ENCODE data around the gene LSM12.

The LSM12 gene

GRCh38 chr17:44007346-44008204 is 58.9 kb downstream of the LSM12 start:
- DNase-seq (ENCODE audit: extremely low read depth, low read depth), result no peak
- TF ChIP-seq CTCF (IDR thresholded peaks at IDR 0.05; ENCODE audit: low read depth, low read length), result no peak

- DNase-seq (ENCODE audit: extremely low read depth, low read depth), result peak; percentile 88
- peak; percentile 71 for TF ChIP-seq CTCF (IDR thresholded peaks at IDR 0.05; ENCODE audit: low read depth, low read length)
These were observed 59.7 kb downstream of the LSM12 start for GRCh38 chr17:44006598-44007345.

GRCh38 chr17:44006272-44006597 is 60.2 kb downstream of the LSM12 start:
- no peak for TF ChIP-seq CTCF (IDR thresholded peaks at IDR 0.05; ENCODE audit: low read depth, low read length)
- DNase-seq (ENCODE audit: extremely low read depth, low read depth), result no peak

- peak; percentile 17 for TF ChIP-seq CTCF (IDR thresholded peaks at IDR 0.05; ENCODE audit: low read depth, low read length)
- DNase-seq (ENCODE audit: extremely low read depth, low read depth), result no peak
These were observed 60.8 kb downstream of the LSM12 start for GRCh38 chr17:44005527-44006271.

GRCh38 chr17:44004761-44005526 is 61.5 kb downstream of the LSM12 start:
- TF ChIP-seq CTCF (IDR thresholded peaks at IDR 0.05; ENCODE audit: low read depth, low read length), result no peak
- no peak for DNase-seq (ENCODE audit: extremely low read depth, low read depth)

- no peak for TF ChIP-seq CTCF (IDR thresholded peaks at IDR 0.05; ENCODE audit: low read depth, low read length)
- no peak for DNase-seq (ENCODE audit: extremely low read depth, low read depth)
These were observed 62.3 kb downstream of the LSM12 start, which contains the start of gene NAGS for GRCh38 chr17:44004077-44004760. Gene NAGS (plus strand): TSS chr17:44004622. CDS start chr17:44004664, 42 bp downstream.

All from AG09319 (cell line).